ENCODE results near the gene TNS3.

Gene TNS3

GRCh38 chr7:47375121-47375938, 206.6 kb downstream of the TNS3 start:
- FAIRE-seq = no peak
- DNase-seq (ENCODE audit: low spot score) = no peak

- no peak for FAIRE-seq
Observed at GRCh38 chr7:47374538-47374937, 207.4 kb downstream of the TNS3 start.

GRCh38 chr7:47373871-47374451, 207.9 kb downstream of the TNS3 start:
- no peak for FAIRE-seq
- no peak for DNase-seq (ENCODE audit: low spot score)

More at GRCh38 chr7:47374538-47374937, 207.4 kb downstream of the TNS3 start:
- no peak for DNase-seq (ENCODE audit: low spot score)

GRCh38 chr7:47371733-47372368, 210.1 kb downstream of the TNS3 start:
- DNase-seq (ENCODE audit: low spot score) (peak; percentile 73), FAIRE-seq (peak; percentile 79)

- DNase-seq (ENCODE audit: low spot score) (no peak), FAIRE-seq (no peak)
Observed at GRCh38 chr7:47371317-47371716, 210.6 kb downstream of the TNS3 start.

- FAIRE-seq = no peak
- DNase-seq (ENCODE audit: low spot score) = peak; percentile 72
Observed at GRCh38 chr7:47370461-47371042, 211.4 kb downstream of the TNS3 start.

GRCh38 chr7:47369736-47370135, 212.2 kb downstream of the TNS3 start:
- DNase-seq (ENCODE audit: low spot score) = no peak
- no peak for FAIRE-seq

GRCh38 chr7:47368190-47368812, 213.6 kb downstream of the TNS3 start:
- no peak for DNase-seq (ENCODE audit: low spot score)
- no peak for FAIRE-seq

- FAIRE-seq (no peak), DNase-seq (ENCODE audit: low spot score) (no peak)
Observed at GRCh38 chr7:47367369-47367768, 214.5 kb downstream of the TNS3 start.

GRCh38 chr7:47366960-47367359, 215.0 kb downstream of the TNS3 start:
- DNase-seq (ENCODE audit: low spot score) = no peak
- FAIRE-seq = no peak

- no peak for DNase-seq (ENCODE audit: low spot score)
- no peak for FAIRE-seq
Observed at GRCh38 chr7:47366211-47366610, 215.7 kb downstream of the TNS3 start.

- FAIRE-seq = no peak
- DNase-seq (ENCODE audit: low spot score) = no peak
Observed at GRCh38 chr7:47362984-47363383, 218.9 kb downstream of the TNS3 start.

- peak; percentile 85 for DNase-seq (ENCODE audit: low spot score)
- peak; percentile 94 for FAIRE-seq
Observed at GRCh38 chr7:47361746-47362215, 220.1 kb downstream of the TNS3 start.

- no peak for DNase-seq (ENCODE audit: low spot score)
- no peak for FAIRE-seq
Observed at GRCh38 chr7:47361236-47361635, 220.7 kb downstream of the TNS3 start.

- no peak for DNase-seq (ENCODE audit: low spot score)
- no peak for FAIRE-seq
Observed at GRCh38 chr7:47360301-47360900, 221.5 kb downstream of the TNS3 start.

GRCh38 chr7:47358944-47359588, 222.8 kb downstream of the TNS3 start:
- no peak for FAIRE-seq
- DNase-seq (ENCODE audit: low spot score) = no peak

GRCh38 chr7:47358357-47358756, 223.6 kb downstream of the TNS3 start:
- no peak for DNase-seq (ENCODE audit: low spot score)
- no peak for FAIRE-seq

- no peak for DNase-seq (ENCODE audit: low spot score)
- no peak for FAIRE-seq
Observed at GRCh38 chr7:47357863-47358262, 224.0 kb downstream of the TNS3 start.

- FAIRE-seq (no peak), DNase-seq (ENCODE audit: low spot score) (no peak)
Observed at GRCh38 chr7:47357361-47357760, 224.6 kb downstream of the TNS3 start.

GRCh38 chr7:47356261-47356660, 225.7 kb downstream of the TNS3 start:
- no peak for FAIRE-seq
- DNase-seq (ENCODE audit: low spot score) = no peak

- no peak for FAIRE-seq
- DNase-seq (ENCODE audit: low spot score) = no peak
Observed at GRCh38 chr7:47355684-47356083, 226.2 kb downstream of the TNS3 start.

Data from RCC 7860 (cell line).